Measurements from ENCODE around the gene PALLD. TPM values are rescaled to one million over a fixed set of nuclear protein-coding genes. Genes with fewer than 3 reads are reported as not detected.

The PALLD gene
- total RNA-seq, 2 donors from 2014 or later = 2.8 to 30.1 TPM

- ATAC-seq (no peak), DNase-seq (ENCODE audit: low spot score in 2 of 2) (no peak)
- Mint-ChIP-seq H3K36me3 (no peaks in the 10 kb centered on the region), H3K27ac (no peak overlapping the region), H3K9me3 (no peaks in the 10 kb centered on the region)
Measured at GRCh38 chr4:168677879-168678278, 181.0 kb downstream of the PALLD start.

- DNase-seq (ENCODE audit: low spot score in 2 of 2) = no peak
- H3K9me3 Mint-ChIP-seq = no peaks in the 10 kb centered on the region
- no peak for ATAC-seq
- no peak overlapping the region for H3K27ac Mint-ChIP-seq
- no peaks in the 10 kb centered on the region for H3K36me3 Mint-ChIP-seq
Measured at GRCh38 chr4:168678751-168679366, 182.0 kb downstream of the PALLD start.

GRCh38 chr4:168679397-168679796, 182.5 kb downstream of the PALLD start:
- ATAC-seq (no peak), DNase-seq (ENCODE audit: low spot score in 2 of 2) (no peak)
- H3K27ac Mint-ChIP-seq = no peak overlapping the region
- no peaks in the 10 kb centered on the region for H3K9me3 Mint-ChIP-seq
- no peaks in the 10 kb centered on the region for H3K36me3 Mint-ChIP-seq

GRCh38 chr4:168679819-168680218, 183.0 kb downstream of the PALLD start:
- H3K36me3 Mint-ChIP-seq = no peaks in the 10 kb centered on the region
- DNase-seq (ENCODE audit: low spot score in 2 of 2) (no peak), ATAC-seq (no peak)
- H3K9me3 Mint-ChIP-seq = no peaks in the 10 kb centered on the region
- H3K27ac Mint-ChIP-seq = no peak overlapping the region

- H3K27ac Mint-ChIP-seq = no peak overlapping the region
- DNase-seq (ENCODE audit: low spot score in 2 of 2) (no peak), ATAC-seq (no peak)
- H3K9me3 Mint-ChIP-seq = no peaks in the 10 kb centered on the region
- H3K36me3 Mint-ChIP-seq = no peaks in the 10 kb centered on the region
Measured at GRCh38 chr4:168682898-168683500, 186.1 kb downstream of the PALLD start.

- Mint-ChIP-seq H3K27ac (no peak overlapping the region), H3K9me3 (no peaks in the 10 kb centered on the region), H3K36me3 (no peaks in the 10 kb centered on the region)
- ATAC-seq (no peak), DNase-seq (ENCODE audit: low spot score in 2 of 2) (no peak)
Measured at GRCh38 chr4:168683595-168683994, 186.7 kb downstream of the PALLD start.

GRCh38 chr4:168685136-168685809, 188.4 kb downstream of the PALLD start:
- ATAC-seq (no peak), DNase-seq (ENCODE audit: low spot score in 2 of 2) (no peak)
- Mint-ChIP-seq H3K36me3 (no peaks in the 10 kb centered on the region), H3K9me3 (no peaks in the 10 kb centered on the region), H3K27ac (no peak overlapping the region)

GRCh38 chr4:168688584-168688983, 191.7 kb downstream of the PALLD start:
- DNase-seq (ENCODE audit: low spot score in 2 of 2) = no peak
- Mint-ChIP-seq H3K36me3 (no peaks in the 10 kb centered on the region), H3K27ac (no peak overlapping the region), H3K9me3 (no peaks in the 10 kb centered on the region)
- no peak for ATAC-seq

- Mint-ChIP-seq H3K36me3 (no peaks in the 10 kb centered on the region), H3K9me3 (no peaks in the 10 kb centered on the region), H3K27ac (no peak overlapping the region)
- ATAC-seq = no peak
- DNase-seq (ENCODE audit: low spot score in 2 of 2) = no peak
Measured at GRCh38 chr4:168689791-168690190, 192.9 kb downstream of the PALLD start.

GRCh38 chr4:168690199-168690598, 193.3 kb downstream of the PALLD start:
- DNase-seq (ENCODE audit: low spot score in 2 of 2) (no peak), ATAC-seq (no peak)

GRCh38 chr4:168691631-168692369, 194.9 kb downstream of the PALLD start:
- Mint-ChIP-seq H3K9me3 (no peaks in the 10 kb centered on the region), H3K27ac (no peak overlapping the region), H3K36me3 (no peaks in the 10 kb centered on the region)
- ATAC-seq (no peak), DNase-seq (ENCODE audit: low spot score in 2 of 2) (no peak)

More at GRCh38 chr4:168690199-168690598, 193.3 kb downstream of the PALLD start:
- no peaks in the 10 kb centered on the region for H3K36me3 Mint-ChIP-seq
- no peak overlapping the region for H3K27ac Mint-ChIP-seq
- H3K9me3 Mint-ChIP-seq = no peaks in the 10 kb centered on the region

- Mint-ChIP-seq H3K36me3 (no peaks in the 10 kb centered on the region), H3K27ac (no peak overlapping the region), H3K9me3 (no peaks in the 10 kb centered on the region)
- DNase-seq (ENCODE audit: low spot score in 2 of 2) = no peak
- no peak for ATAC-seq
Measured at GRCh38 chr4:168693750-168694490, 197.1 kb downstream of the PALLD start.

GRCh38 chr4:168694667-168695066, 197.8 kb downstream of the PALLD start:
- DNase-seq (ENCODE audit: low spot score in 2 of 2) (no peak), ATAC-seq (no peak)
- no peak overlapping the region for H3K27ac Mint-ChIP-seq
- no peaks in the 10 kb centered on the region for H3K9me3 Mint-ChIP-seq
- no peaks in the 10 kb centered on the region for H3K36me3 Mint-ChIP-seq

- DNase-seq (ENCODE audit: low spot score in 2 of 2) = no peak
- Mint-ChIP-seq H3K36me3 (no peaks in the 10 kb centered on the region), H3K27ac (no peak overlapping the region), H3K9me3 (no peaks in the 10 kb centered on the region)
- ATAC-seq = no peak
Measured at GRCh38 chr4:168695288-168695687, 198.4 kb downstream of the PALLD start.

- ATAC-seq = no peak
- Mint-ChIP-seq H3K36me3 (no peaks in the 10 kb centered on the region), H3K9me3 (no peaks in the 10 kb centered on the region), H3K27ac (no peak overlapping the region)
- DNase-seq (ENCODE audit: low spot score in 2 of 2) = no peak
Measured at GRCh38 chr4:168696280-168696679, 199.4 kb downstream of the PALLD start.

GRCh38 chr4:168696826-168697225, 200.0 kb downstream of the PALLD start:
- DNase-seq (ENCODE audit: low spot score in 2 of 2) (no peak), ATAC-seq (no peak)
- Mint-ChIP-seq H3K36me3 (no peaks in the 10 kb centered on the region), H3K27ac (no peak overlapping the region), H3K9me3 (no peaks in the 10 kb centered on the region)
